Panc1 (cell line): ENCODE data around the gene PIPOX. TPM values are rescaled to one million over a fixed set of nuclear protein-coding genes. Genes with fewer than 3 reads are reported as not detected.

Experiments used
- ATAC-seq: fragments of 200-7000 bp; cut with Tn5 transposase; 2 replicates; pipeline ENCODE4 v1.9.1; 2020; ENCODE audit warnings: mild to moderate bottlenecking, moderate library complexity
- BruUV-seq: library from RNA; stranded (reverse); fragments of 400-500 nt; replicated peaks from 2 replicates; lab custom pipeline; 2021; lab: Mats Ljungman, UMichigan
- CTCF ChIA-PET: fragments of 300-600 bp; sonication (Branson Sonifier 250); formaldehyde crosslinking; loops from one replicate; lab custom pipeline; 2022; ENCODE audit warnings: antibody characterized with exemption; lab: Charles Lee
- POLR2A ChIA-PET: fragments of 300-600 bp; sonication (Branson Sonifier 250); formaldehyde crosslinking; loops from one replicate; lab custom pipeline; 2022; ENCODE audit warnings: antibody characterized with exemption; lab: Charles Lee
- DNase-seq: peaks from one replicate; pipeline ENCODE4 v3.0.0-alpha.2; 2010; ENCODE audit warnings: low read depth, low spot score
- H3K27ac ChIP-seq: 2 replicates; pipeline ENCODE4 v1.5.1; 2011; ENCODE audit warnings: mild to moderate bottlenecking, low read length, inconsistent platforms
- H3K27me3 ChIP-seq: fragments of 200-500 bp; sonication (Bioruptor generic); 2 replicates; pipeline ENCODE4 v1.6.0; 2014; ENCODE audit warnings: low read length, inconsistent platforms; ENCODE audit not compliant: control insufficient read depth, insufficient read depth
- H3K36me3 ChIP-seq: fragments of 200-500 bp; sonication (Bioruptor generic); 2 replicates; pipeline ENCODE4 v1.5.1; 2014; ENCODE audit warnings: inconsistent platforms, mild to moderate bottlenecking, low read length, moderate library complexity; ENCODE audit not compliant: control insufficient read depth, insufficient read depth
- H3K4me1 ChIP-seq: 2 replicates; pipeline ENCODE4 v1.5.1; 2011; ENCODE audit warnings: inconsistent platforms, mild to moderate bottlenecking, low read length, moderate library complexity; ENCODE audit not compliant: control insufficient read depth, insufficient read depth
- H3K4me3 ChIP-seq, 2 experiments: 2 replicates each; pipeline ENCODE4 v1.5.1; 2011 to 2012; ENCODE audit warnings: low read depth in 2 of 2, low read length in 2 of 2, mild to moderate bottlenecking in 2 of 2, inconsistent platforms in 1 of 2, moderate library complexity in 1 of 2
- H3K9me3 ChIP-seq: fragments of 200-500 bp; sonication (Bioruptor generic); 2 replicates; pipeline ENCODE4 v1.5.1; 2014; ENCODE audit warnings: low read depth, mild to moderate bottlenecking, inconsistent platforms, low read length, moderate library complexity; ENCODE audit not compliant: control insufficient read depth, insufficient read depth
- CTCF ChIP-seq: fragments of 450-650 bp; IDR thresholded peaks from 2 replicates; pipeline ENCODE4 v1.5.1; 2017; ENCODE audit warnings: mild to moderate bottlenecking
- POLR2AphosphoS5 ChIP-seq: IDR thresholded peaks from 2 replicates; pipeline ENCODE4 v1.6.1; 2012; ENCODE audit warnings: mild to moderate bottlenecking, low read depth, low read length, moderate library complexity
- REST ChIP-seq, 2 experiments: IDR thresholded peaks; 2 replicates each; pipeline ENCODE4 v1.6.1; 2011 to 2012; ENCODE audit warnings: low read depth in 2 of 2, control low read depth in 1 of 2, low read length in 1 of 2, mild to moderate bottlenecking in 1 of 2, moderate library complexity in 1 of 2; ENCODE audit not compliant: insufficient read depth in 1 of 2
- SIN3A ChIP-seq: IDR thresholded peaks from 2 replicates; pipeline ENCODE4 v1.6.1; 2012; ENCODE audit warnings: low read depth, mild to moderate bottlenecking, low read length, moderate library complexity, borderline replicate concordance; ENCODE audit not compliant: insufficient read depth
- TCF7L2 ChIP-seq: IDR thresholded peaks from 2 replicates; pipeline ENCODE4 v1.6.1; 2011; ENCODE audit warnings: mild to moderate bottlenecking, low read depth, low read length, inconsistent platforms
- in situ Hi-C: cut with HindIII; loops from 2 replicates; pipeline ENCODE4 v1.10.0; 2016; ENCODE audit warnings: low sequenced_read_pairs, low pct_unique_long_range_greater_than_20kb
- intact Hi-C: fragments of 100-400 bp; cut with micrococcal nuclease; formaldehyde crosslinking; loops from one replicate; pipeline ENCODE4 v1.10.0; 2022; ENCODE audit not compliant: unreplicated experiment
- total RNA-seq: library from RNA; stranded (reverse); gene quantifications from one replicate; pipeline ENCODE4 v1.2.1, GENCODE V29; 2021; ENCODE audit not compliant: unreplicated experiment

Gene PIPOX
- total RNA-seq, 1 experiment from 2014 or later = 2.4 TPM

- DNase-seq = no peak
- no peak overlapping the region for H3K27ac ChIP-seq
- ATAC-seq = no peak
- ChIA-PET POLR2A (no interaction called here), CTCF (interaction anchor here (0.5 to 2.0 kb wide), 3 partner anchors 24 to 30 kb away, joined by 3 to 6 read pairs (median 5); no protein-coding TSS in a partner anchor)
- in situ Hi-C loops = no loop called here
- H3K36me3 ChIP-seq = 0 out of 2 replicates have a peak, but pooled peaks cover 4% of the 10 kb centered on the region
- BruUV-seq = no TSS peak
- intact Hi-C loops = no loop called here
- H3K9me3 ChIP-seq = no peaks in the 10 kb centered on the region
- no peak for TF ChIP-seq CTCF
- TF ChIP-seq TCF7L2 = no peak
- no peak for TF ChIP-seq REST (IDR thresholded peaks at IDR 0.05; ENCODE audit: insufficient read depth in 1 of 2, low read depth in 2 of 2, low read length in 1 of 2)
- no peak overlapping the region for H3K4me3 ChIP-seq
- no peaks in the 10 kb centered on the region for H3K27me3 ChIP-seq
- no peaks in the 10 kb centered on the region for H3K4me1 ChIP-seq
Observed at GRCh38 chr17:29093090-29093871, 50.3 kb downstream of the PIPOX start.

- H3K27ac ChIP-seq = no peak overlapping the region
- ChIA-PET CTCF (interaction anchor here (1.0 to 2.0 kb wide), 2 partner anchors 23 to 30 kb away, joined by 4 to 6 read pairs; no protein-coding TSS in a partner anchor), POLR2A (interaction anchor here (0.6 kb wide), 1 partner anchor 31 kb away, joined by 7 read pairs; no protein-coding TSS in a partner anchor)
- no peaks in the 10 kb centered on the region for H3K9me3 ChIP-seq
- no peak for DNase-seq
- TF ChIP-seq CTCF (no peak), SIN3A (no peak), TCF7L2 (no peak), POLR2AphosphoS5 (no peak), REST (IDR thresholded peaks at IDR 0.05; ENCODE audit: insufficient read depth in 1 of 2, low read depth in 2 of 2, low read length in 1 of 2) (no peak)
- intact Hi-C loops (no loop called here), in situ Hi-C loops (no loop called here)
- BruUV-seq = no TSS peak
- ATAC-seq = no peak
- no peak overlapping the region for H3K4me3 ChIP-seq
- H3K36me3 ChIP-seq = 0 out of 2 replicates have a peak, but pooled peaks cover 4% of the 10 kb centered on the region
- H3K27me3 ChIP-seq = no peaks in the 10 kb centered on the region
- H3K4me1 ChIP-seq = no peaks in the 10 kb centered on the region
Observed at GRCh38 chr17:29094101-29094708, 51.3 kb downstream of the PIPOX start.
